HG03159 (cell line): ENCODE measurements around the gene PBX3.

Source experiments
- ATAC-seq: cut with Tn5 transposase; IDR thresholded peaks from one replicate; pipeline ENCODE4 v1.9.1; 2021; ENCODE audit warnings: mild to moderate bottlenecking, moderate library complexity; ENCODE audit not compliant: unreplicated experiment

PBX3 gene

GRCh38 chr9:125902831-125903512 is 155.8 kb downstream of the PBX3 start:
- ATAC-seq = no peak

DNA sequence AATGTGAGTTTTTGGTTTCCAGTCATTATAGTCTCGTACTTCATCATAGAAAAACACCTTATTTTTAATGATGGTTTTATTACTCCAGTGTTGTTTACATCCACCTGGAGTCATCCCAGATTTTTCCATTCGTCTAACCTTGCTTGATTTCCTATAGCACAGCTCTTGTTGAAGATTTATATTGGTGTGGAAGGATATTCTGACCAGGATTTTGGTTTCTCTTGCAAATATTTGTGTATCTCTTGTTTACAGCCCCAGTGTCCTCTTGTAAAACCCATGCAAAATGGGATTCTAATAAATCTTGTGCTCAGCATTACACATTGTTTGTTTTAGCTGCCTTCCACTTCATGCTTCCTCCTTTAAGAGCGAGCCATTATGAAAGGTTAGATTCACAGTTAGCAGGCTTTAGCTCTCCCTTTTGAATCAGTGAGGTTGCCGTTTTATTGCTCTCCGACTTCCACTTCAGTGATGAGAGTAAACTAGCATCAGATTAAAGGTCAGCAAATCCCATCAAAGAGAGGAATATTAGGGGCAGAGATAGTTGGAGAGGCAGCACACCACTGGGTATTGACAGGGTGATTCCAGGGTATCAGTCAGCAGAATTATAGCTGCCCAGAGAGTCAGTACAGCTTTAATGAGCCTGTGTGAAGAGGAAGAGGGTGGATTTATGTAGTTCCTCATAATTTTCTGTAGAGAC is 157.1 kb downstream of the PBX3 start:
- no peak for ATAC-seq

DNA sequence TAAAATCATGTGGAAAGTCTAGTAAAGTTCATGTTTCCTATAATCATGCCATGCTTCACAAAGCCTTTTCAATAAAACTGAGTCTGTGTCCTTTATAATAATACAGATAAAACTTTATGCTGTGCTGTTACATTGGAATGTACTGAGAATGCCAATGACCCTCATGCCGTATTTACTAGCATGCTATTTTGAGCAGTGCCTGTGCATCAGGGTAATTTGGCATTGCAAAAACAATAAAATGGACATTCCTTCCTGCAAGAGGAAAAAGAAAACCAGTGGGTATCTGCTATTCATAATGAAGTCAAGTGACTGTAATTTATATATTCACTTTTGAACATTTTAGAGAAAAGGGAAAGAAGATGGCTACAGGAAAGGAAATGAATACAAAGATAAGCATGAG is 159.0 kb downstream of the PBX3 start:
- no peak for ATAC-seq

- no peak for ATAC-seq
These were observed 159.7 kb downstream of the PBX3 start for GRCh38 chr9:125906893-125907292.

DNA sequence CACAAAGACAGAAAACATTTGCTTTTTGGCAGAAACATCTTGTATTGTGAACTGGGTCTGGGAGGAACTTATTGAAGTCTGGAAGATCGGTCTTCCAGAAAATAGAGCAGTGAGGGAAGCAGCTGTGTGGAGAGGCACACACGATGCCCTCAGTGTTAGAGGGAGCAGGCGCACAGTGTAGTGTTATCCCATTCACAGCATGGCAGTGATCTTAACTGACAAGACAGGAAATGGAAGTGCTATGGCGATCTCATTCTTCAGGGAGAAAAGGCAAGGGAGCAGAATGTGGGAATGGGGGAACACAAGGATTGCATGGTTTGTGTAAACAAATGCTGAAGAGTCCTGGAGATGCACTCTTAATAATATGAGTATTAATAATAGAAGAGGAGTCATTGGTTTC is 161.0 kb downstream of the PBX3 start:
- no peak for ATAC-seq

DNA sequence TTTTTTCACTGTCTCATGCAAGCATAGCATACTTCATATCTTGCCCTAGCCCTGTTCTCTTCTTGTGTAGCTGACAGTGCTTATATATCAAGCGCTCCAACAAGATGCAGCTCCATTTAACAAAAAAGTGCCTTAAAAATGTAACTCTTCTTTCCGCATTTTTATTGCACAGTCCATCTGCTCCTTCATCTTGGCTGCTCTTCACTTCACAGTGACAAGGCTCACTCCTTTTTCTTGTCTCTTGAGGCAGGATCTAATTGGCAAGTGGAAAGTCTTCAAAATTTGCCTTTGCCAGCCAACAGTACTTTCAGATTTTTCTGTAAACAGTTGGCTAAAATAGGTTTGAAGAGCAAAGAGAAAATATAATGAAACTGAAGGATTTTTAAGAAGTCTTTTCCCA is 161.8 kb downstream of the PBX3 start:
- ATAC-seq = no peak

GRCh38 chr9:125909459-125909858 is 162.3 kb downstream of the PBX3 start:
- no peak for ATAC-seq

GRCh38 chr9:125910286-125910685 is 163.1 kb downstream of the PBX3 start:
- ATAC-seq = no peak

- ATAC-seq = no peak
These were observed 164.9 kb downstream of the PBX3 start for GRCh38 chr9:125911861-125912644.

DNA sequence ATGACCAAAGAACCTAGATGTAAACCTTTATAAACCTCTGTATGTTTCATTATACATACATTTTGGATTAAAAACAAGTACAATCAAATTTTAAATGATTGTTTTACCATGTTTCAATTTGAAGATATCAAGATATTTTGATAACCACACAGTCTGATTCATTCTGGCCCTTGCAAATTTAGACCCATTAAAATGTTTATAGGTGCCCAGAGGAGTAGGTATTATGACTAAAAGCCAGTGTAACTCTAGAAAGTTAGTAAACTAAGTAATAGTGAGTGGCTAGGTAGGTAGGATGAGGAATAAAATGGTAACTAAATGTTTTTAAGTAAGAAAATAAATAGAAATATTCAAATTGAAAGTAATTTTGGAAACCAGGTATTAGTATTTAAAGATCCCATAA is 165.5 kb downstream of the PBX3 start:
- ATAC-seq = no peak

DNA sequence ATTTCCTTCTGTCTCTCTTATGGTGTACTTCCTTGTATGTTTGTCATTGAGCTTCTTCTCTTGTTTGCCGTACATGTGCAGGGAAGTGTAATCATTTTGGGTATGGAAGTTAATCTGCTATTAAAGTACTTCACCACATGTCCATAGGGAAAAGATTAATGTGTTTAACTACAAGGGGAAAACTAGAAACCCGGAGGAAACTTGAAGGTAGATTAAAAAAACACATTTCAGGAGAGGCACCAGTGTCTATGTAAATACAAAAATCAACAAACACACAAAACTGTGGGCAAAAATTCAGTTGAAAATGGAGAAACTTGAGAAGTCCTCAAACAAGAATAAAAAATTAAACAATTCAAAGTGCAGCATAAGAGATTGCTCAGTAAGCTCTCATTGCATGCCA is 166.4 kb downstream of the PBX3 start:
- ATAC-seq = no peak

DNA sequence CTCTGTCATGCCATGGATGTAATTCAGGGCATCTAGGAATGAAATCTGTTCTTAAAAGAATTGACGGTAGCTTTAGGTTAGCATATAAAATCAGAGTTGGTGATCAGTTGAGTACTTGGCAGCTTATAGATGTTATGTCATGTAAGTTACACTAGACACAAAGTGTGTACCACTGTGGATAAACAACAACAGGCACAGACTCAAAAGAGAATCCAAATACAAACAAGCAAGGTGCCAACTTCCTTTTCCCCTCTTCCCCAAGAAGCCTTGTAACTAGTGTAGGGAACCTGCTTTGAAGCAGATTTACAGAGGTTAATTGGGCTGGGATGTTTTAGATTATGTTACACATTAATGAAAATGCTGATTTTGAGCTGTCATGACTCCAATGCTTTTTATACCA is 167.2 kb downstream of the PBX3 start:
- no peak for ATAC-seq

GRCh38 chr9:125915606-125916005 is 168.4 kb downstream of the PBX3 start:
- no peak for ATAC-seq

DNA sequence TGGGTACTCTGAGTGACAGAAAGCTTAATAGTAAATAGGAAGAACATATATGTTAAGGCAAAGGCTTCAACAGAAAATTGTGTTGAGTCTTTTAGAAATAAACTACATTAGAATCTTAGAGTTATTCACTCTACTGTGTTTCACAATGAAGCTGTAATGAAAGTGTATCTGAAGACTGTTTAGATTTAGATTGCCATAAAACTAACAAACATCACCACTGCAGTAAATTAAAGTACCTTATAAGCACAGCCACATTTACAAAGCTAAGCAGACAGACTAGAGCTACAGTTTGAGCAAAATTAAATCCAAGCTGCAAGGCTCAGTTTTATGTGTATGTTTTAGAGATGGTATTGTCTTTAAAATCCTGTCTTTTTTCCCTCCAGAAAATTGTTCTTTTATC is 172.4 kb downstream of the PBX3 start:
- no peak for ATAC-seq

GRCh38 chr9:125920402-125920801 is 173.2 kb downstream of the PBX3 start:
- ATAC-seq = no peak

DNA sequence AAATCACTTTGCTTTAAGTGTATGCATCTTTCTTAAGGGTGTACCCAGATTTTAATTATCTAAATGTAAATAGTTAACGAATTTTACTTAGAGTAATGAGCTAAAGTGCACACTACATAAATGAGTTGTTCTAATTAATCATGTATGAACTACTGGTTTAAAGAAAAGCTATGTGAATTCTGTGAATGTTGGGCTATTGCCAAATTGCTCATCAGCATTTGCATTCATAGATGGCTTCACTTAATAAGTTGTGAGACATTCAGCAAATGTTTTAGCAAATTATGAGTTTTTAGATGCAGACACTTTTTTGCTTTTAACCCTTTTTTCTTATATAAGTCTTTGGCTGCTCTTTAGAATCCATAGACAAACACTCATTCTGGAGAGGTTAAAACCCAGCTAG is 175.7 kb downstream of the PBX3 start:
- ATAC-seq = no peak

GRCh38 chr9:125924351-125924750 is 177.2 kb downstream of the PBX3 start:
- ATAC-seq = no peak

DNA sequence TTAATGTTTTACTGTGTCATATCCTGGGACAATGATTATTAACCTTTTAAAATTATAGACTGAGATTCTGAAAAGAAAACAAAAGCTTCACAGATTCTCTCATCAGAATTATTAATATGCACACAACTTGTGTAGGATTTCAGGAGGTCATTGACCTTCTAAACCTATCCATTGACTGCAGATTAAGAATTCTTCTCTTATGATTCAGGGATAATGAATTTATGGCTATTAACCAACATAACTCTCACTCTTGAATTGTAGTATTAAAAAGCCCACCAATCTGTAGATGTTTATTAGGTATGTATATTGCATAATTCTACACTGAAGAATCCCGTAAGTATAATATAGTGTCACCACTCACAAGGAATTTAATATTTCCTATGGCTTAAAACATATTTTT is 179.8 kb downstream of the PBX3 start:
- no peak for ATAC-seq

DNA sequence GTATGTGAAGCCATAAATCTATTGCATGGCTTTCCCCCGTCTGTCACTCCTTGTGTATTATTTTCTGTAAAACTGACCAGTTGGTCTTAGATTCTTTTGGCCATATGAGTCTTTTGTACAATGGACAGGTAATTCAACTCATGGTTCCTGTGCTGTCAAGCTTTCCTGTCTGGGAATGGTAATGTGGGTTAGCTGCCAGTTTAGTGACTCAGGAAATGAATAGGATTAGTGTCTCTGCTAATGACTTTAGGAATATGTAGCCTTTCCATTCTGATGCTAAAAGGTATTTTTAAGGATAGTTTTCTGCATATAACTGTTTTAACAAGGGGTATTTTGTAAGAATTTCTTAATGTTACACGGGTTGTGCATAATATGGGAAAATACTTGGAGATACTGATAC is 182.7 kb downstream of the PBX3 start:
- ATAC-seq = no peak

DNA sequence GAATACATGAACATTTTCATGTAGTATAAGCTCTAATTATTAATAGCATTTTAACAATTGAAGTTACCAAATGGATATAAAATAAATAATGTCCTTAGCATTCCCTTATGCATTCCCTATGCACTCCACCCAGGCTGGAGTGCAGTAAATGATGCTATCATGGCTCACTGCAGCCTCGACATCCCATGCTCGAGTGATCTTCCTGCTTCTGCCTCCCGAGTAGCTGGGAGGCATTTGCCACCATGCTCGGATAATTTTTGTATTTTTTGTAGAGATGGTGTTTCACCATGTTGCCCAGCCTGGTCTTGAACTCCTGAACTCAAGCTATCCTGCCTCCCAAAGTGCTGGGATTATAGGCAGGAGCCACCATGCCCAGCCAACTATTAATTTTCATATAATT is 184.0 kb downstream of the PBX3 start:
- ATAC-seq = no peak

DNA sequence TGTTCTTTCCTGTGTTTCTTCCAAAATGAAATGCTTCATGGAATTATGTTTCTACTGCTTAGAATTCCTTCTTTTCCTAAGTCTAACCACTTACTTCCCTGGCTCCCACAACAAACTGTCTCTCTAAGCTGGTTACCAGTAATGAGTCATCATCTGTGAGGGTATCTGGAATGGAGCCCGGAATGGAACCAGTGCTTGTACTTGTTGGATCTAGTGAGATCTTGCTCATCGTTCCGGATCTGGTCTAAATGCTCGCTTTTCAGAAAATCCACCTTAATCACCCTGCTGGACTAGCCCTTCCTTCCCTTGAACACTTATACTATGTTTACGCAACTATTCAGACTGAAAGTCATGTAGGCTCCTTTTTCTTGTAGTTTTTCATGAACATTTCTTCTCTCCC is 184.8 kb downstream of the PBX3 start:
- no peak for ATAC-seq
